HG03342 (cell line): Measurements from ENCODE around the gene TGM2.
"Not testable (repeated sequence)": the region's sequence is repeated elsewhere in the genome, so short reads cannot be mapped to it uniquely, and the experiment has no call there.

Experiments used
- ATAC-seq: cut with Tn5 transposase; IDR thresholded peaks from one replicate; pipeline ENCODE4 v1.9.1; 2021; ENCODE audit warnings: mild to moderate bottlenecking, moderate library complexity; ENCODE audit not compliant: unreplicated experiment

The TGM2 gene

DNA sequence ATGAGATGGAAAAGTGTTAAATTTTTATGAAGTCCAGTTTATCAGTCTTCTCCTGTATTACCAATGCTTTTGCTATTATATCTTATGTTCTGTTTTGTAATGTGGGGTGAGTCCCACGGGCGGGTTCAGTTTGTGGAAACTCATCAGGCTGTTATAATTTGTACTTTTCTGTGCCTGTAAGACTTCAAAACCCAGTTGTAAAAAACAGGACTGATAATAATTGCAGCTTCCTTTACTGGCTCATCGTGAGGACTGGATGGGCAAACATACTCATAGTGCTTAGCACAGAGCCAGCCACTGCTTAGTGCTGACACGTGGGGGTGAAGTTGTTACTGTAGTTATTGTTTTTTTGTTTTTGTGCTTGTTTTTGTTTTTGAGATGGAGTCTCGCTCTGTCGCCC, 45.6 kb downstream of the TGM2 start:
- ATAC-seq: no peak

- no peak for ATAC-seq
Measured at GRCh38 chr20:38117635-38118034, 47.4 kb downstream of the TGM2 start.

DNA sequence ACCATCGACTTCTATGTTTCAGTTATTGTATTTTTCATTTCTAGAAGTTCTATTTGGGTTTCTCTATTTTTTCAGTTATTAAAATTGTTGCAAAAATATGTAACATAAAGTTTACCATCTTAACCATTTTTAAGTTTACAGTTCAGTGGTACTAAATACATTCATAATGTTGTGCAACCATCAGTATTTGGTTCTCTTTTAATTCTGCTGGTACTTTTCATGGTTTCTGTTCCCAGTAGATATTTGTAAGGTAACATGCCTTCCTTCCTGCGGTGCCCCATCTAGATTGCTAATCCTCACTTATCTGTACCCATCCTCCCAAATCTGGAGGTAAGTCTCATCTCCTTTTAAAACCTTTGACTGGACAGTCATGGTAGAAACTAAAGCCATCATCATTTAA, 47.9 kb downstream of the TGM2 start:
- no peak for ATAC-seq

- no peak for ATAC-seq
Measured at GRCh38 chr20:38116409-38117165, 48.5 kb downstream of the TGM2 start.

DNA sequence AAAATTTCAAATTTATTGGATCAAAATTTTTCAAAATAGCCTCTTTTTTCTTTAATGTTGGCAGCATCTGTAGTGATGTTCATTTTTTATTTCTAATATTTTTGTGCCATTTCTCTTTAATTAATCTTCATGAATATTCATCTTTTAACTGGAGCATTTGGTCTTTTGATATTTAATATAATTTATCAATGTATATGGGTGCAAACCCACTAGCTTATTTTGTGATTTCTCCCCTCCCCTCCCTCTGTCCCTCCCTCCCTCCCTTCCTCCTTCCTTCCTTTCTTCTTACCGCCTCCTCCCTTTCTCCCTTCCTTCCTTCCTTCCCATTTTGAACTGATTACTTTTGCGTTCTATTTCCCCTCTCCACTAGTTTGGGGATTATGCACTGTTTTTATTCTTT, 49.2 kb downstream of the TGM2 start:
- no peak for ATAC-seq

DNA sequence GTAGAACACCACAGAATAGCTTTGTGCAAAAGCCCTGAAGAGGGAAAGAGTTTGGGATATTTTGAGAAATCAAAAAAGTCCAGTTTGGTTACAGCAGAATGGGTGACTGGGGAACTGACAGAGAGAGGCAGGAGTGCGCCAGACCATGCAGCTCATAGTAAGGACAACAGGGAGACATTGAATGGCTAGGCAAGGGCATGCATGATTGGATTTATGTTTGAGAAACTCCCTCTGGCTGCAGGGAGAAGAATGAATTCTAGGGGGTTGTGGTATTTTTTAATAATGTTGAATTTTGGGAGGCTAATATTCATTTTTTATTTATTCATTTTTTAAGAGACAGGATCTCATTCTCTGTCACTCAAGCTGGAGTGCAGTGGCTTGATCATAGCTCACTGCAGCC, 49.9 kb downstream of the TGM2 start:
- no peak for ATAC-seq

- no peak for ATAC-seq
Measured at GRCh38 chr20:38114353-38114791, 50.7 kb downstream of the TGM2 start.

GRCh38 chr20:38113401-38114325, 51.4 kb downstream of the TGM2 start:
- no peak for ATAC-seq

DNA sequence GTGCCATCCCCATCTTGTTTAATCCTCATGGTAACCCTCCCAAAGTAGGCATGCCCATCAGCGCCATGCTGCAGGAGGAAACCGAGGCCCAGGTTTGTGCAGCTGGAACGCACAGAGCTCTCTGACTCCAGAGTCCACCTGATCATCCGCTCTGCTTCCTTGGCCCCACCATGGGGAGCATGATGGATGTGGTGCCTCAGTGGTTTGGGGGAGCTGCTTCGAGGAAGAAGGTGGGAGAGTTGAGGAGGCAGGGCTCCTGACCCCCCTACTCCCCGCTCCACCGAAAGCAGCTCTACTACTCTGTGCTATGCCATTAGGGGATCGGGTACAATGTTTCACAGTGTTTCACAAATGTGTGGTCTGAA, 52.2 kb downstream of the TGM2 start:
- no peak for ATAC-seq

DNA sequence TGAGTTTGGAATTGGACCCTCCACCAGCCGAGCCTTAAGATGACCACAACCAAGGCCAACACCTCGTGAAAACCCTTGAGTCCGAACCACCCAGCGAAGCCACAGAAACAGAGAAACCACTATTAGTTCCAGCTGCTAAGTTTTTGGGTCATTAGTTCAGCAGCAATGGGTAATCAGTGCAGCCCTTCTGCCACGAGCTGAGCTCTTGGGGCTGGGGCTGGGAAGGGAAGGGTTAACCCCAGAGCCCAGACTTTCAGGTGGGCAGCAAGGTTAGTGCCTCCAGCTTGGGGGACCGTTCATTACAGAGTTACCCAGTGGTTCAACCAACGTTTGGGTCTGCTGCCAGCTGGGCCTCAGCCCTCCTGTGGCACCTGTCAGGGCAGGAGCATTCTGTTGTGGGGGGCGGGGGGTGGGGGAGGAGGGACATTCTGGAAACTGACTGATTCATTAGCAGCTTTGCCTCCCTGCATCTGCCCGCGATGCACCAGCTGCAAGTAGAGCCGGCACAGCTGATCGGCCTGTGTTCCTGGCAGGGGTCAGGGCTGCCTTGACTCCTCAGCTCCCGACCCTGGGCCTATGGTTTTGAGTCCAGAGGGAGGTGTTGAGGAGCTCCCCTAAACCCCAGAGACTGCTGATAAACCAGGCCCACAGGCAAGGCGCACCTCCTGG, 52.7 kb downstream of the TGM2 start:
- no peak for ATAC-seq

DNA sequence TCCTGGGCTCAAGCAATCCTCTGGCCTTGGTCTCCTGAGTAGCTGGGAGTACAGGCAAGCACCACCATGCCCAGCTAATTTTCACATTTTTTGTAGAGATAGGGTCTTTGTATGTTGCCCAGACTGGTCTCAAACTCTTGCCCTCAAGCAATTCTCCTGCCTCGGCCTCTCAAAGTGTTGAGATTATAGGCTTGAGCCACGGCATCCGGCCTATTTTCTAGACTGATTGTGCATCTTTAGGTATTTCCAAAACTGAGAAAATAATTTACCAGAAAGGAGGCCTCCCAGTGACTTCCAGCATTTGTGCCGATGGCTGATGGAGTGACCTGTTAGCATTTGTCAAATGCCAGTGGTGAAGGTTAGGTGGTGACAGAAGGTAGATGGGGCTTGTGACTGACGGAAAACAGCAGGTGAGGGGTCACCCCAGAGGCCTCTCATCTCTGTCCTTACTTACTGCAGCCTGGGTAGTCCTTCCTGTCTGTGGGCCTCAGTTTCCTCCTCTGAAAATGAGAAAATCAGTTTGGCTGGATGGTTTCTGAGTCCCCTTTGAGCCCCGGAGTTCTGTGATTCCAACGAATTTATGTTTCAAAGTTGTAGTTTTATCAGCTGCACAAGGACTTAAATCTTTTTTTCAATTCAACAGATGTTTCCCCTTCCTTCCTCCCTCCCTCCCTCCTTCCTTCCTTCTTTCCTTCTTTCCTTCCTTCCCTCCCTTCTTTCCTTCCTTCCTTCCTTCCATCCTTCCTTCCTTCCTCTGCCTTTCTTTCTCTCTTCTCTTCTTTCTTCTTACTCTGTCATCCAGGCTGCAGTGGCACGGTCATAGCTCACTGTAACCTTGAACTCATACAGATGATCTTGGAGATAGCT, 53.5 kb downstream of the TGM2 start:
- no peak for ATAC-seq

DNA sequence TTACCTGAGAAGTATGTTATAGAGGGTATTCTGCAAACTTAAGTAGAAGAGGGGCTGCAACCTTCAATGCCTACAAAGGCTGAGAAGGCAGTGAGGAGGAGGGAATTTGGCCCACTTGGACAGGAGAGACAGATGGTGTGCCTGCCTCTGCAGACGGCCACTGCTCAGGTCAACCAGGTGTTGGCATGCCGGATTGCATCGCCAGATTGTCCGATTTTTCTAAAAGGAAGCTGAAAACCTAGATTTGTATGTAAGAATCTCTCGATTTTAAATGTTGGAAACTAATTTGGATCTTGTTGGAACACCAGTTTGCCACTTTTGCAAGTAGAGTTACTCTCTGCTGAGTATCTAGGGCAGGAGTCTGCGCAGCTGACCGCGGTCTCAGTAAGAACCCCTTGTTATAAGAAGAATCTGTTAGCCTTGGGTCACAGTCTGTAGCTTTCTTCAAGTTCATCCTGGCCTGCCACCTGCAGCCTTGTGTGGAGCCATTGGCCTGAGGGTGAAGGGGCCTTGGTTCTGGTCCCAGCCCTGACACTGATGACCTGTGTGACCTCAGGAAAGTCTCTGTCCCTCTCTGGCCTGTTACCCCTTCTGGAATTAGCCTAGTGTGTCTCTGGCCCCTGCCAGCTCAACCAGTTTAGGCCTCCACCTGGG, 54.4 kb downstream of the TGM2 start:
- no peak for ATAC-seq

DNA sequence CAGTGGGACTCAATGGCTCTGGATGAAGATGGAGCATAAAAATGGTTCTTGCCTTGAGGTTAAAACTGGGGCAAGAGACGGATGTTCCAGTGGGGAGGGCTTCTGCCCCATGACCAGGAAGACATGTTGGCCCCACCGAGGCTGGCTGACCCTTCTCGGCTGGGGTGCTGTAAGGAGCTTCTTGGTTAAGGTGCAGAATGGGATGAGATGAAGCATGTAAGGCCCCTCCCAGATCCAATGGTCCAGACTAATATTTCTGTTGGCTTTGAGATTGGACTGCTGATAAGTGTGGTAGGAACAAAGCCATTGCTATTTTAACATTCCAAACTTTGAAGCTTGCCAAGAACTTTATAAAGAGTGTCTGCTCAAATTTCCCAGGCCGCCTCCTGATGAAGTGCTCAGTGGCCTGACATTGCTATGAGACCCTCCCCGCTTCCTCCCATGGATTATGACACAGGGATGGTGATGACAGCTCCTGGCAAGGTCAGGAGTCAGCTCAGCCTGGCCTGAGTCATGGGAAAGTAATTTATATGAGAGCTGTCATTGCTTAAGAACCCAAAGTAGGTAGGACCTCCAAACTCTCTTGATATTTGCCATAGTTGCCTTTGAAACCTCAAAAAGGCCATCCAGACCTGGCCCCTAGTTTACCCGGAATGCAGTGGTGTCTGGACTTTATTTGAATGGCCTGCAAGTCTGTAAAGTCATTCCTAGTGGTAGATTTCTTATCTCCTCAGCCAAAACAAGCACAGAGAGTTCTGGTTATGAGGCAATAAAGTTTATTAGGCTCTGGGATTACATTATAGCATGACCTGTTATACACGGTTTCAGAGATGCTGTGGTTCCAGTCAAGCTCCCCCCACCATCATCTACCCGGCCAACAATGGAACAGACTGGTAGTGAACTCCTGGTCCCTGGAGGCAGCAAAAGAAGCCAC, 55.2 kb downstream of the TGM2 start:
- no peak for ATAC-seq

DNA sequence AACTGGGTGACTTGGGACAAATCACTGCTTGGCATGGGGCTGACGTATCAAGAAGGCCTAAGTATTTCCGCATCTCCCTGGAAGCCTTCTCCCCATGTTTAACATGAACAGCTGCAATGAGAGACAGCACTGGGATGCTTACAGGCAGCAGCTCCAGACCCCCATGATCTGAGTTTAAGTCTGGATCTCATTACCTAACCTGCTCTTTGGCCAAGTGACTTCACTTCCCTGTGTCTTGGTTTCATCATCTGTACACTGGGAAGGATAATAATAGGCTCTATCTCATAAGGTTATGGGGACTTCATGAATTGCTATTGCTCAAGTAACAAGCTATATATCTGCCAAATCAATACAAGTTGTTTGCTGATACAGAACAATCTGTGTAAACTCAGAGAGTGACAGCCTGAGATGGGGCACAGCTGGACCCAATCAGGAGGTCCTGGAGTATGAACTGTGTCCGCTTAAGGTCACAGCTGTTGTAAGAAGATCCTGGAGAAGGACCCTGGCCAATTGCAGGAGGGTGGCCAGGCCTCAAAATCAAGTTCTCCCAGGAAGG, 56.0 kb downstream of the TGM2 start:
- ATAC-seq: no peak

- no peak for ATAC-seq
Measured at GRCh38 chr20:38108438-38108985, 56.6 kb downstream of the TGM2 start.

- ATAC-seq: not testable (repeated sequence)
Measured at GRCh38 chr20:38107916-38108315, 57.2 kb downstream of the TGM2 start.

- ATAC-seq: not testable (repeated sequence)
Measured at GRCh38 chr20:38107386-38107785, 57.7 kb downstream of the TGM2 start.

- ATAC-seq: no peak
Measured at GRCh38 chr20:38106461-38106860, 58.6 kb downstream of the TGM2 start.
